Subcutaneous abdominal adipose tissue (tissue), 5 donors: ENCODE data around the gene EVX2.

ENCODE experiments used
- H3K27ac ChIP-seq: one replicate; pipeline ENCODE4 v1.7.0; 2013; ENCODE audit warnings: low read depth, mild to moderate bottlenecking, inconsistent platforms, low read length, moderate library complexity
- H3K27me3 ChIP-seq, 5 donors: one replicate each; pipeline ENCODE4 v1.7.0; 2013; ENCODE audit warnings: low read length in 5 of 5, inconsistent platforms in 1 of 5; ENCODE audit not compliant: control insufficient read depth in 5 of 5, insufficient read depth in 4 of 5
- H3K36me3 ChIP-seq, 5 donors: one replicate each; pipeline ENCODE4 v1.7.0; 2013; ENCODE audit warnings: low read length in 5 of 5; ENCODE audit not compliant: control insufficient read depth in 5 of 5, insufficient read depth in 5 of 5
- H3K4me1 ChIP-seq, 5 donors: one replicate each; pipeline ENCODE4 v1.7.0; 2013; ENCODE audit warnings: low read length in 5 of 5, mild to moderate bottlenecking in 3 of 5, moderate library complexity in 1 of 5; ENCODE audit not compliant: control insufficient read depth in 5 of 5, insufficient read depth in 5 of 5
- H3K4me3 ChIP-seq, 5 donors: one replicate each; pipeline ENCODE4 v1.7.0; 2013; ENCODE audit warnings: low read length in 5 of 5, low read depth in 1 of 5
- H3K9ac ChIP-seq, 5 donors: one replicate each; pipeline ENCODE4 v1.7.0; 2013; ENCODE audit warnings: low read length in 5 of 5, mild to moderate bottlenecking in 4 of 5, moderate library complexity in 3 of 5
- H3K9me3 ChIP-seq, 5 donors: one replicate each; pipeline ENCODE4 v1.7.0; 2013; ENCODE audit warnings: low read length in 5 of 5; ENCODE audit not compliant: control insufficient read depth in 5 of 5
- donor health status: healthy.
- donor health status: healthy.
- donor health status: healthy.
- donor health status: healthy.
- donor health status: healthy.

The EVX2 gene

DNA sequence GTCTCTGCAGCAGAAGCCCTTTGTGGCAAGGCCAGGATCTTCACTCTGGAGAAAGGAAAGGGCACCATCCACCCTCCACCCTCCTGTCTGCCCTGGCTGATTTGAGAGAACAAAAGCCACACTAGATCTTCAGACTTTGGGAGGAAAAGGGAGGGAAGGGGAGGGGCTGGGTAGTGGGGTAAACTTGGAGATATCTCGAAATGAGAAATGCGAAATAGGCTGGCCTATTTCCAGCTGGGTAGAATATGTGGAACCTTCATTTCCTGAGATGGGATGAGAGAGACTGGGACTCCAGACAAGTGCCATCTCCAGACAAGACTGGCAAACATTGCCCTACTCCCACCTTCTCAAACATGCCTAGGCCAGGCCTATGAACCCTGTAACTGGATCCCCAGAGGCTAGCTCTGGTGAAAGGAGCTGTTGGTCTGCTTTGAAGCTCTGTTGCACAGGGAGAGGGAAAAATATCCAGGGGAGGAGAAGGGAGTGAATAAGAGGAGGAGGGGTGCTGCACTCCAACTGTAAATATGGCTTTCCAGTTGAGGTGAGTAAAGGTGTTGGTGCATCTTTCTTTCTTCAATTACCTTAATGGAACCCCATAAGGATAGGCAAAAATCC is 17.6 kb upstream of the EVX2 start:
- H3K27me3 ChIP-seq: peaks cover 87 to 100% (median 97%) of the 10 kb centered on the region in 5 donors
- H3K4me1 ChIP-seq: peaks cover 0 to 53% (median 38%) of the 10 kb centered on the region in 5 donors
- H3K36me3 ChIP-seq: no peaks in the 10 kb centered on the region

DNA sequence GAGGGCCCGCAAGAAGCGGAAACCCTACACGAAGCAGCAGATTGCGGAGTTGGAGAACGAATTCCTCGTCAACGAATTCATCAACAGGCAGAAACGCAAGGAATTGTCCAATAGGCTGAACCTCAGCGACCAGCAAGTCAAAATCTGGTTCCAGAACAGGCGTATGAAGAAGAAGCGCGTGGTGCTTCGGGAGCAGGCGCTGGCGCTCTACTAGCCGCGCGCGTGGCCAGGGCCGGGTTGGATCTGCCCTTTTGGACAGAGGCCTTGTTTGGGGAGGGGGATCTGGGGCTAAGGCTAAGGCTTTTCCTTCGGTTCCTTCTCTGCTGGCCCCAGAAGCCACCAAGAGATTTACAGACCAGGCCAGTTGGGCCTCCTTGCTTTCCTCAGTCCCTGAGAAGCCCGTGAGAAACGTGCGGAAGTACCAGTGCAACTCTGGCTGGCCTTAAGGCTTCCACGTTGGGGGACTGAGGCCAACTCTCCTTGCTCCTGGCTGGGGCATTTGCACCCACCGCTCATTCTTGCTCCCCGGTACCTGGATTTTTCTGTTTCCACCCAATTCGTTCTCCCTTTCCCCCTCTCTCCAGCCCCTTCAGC is 16.9 kb upstream of the EVX2 start:
- peaks cover 86 to 99% (median 94%) of the 10 kb centered on the region in 5 donors for H3K27me3 ChIP-seq

More for the DNA sequence above, 17.6 kb upstream of the EVX2 start:
- Histone ChIP-seq H3K27ac (no peak overlapping the region), H3K9ac (no peak overlapping the region), H3K9me3 (no peaks in the 10 kb centered on the region), H3K4me3 (no peak overlapping the region)

DNA sequence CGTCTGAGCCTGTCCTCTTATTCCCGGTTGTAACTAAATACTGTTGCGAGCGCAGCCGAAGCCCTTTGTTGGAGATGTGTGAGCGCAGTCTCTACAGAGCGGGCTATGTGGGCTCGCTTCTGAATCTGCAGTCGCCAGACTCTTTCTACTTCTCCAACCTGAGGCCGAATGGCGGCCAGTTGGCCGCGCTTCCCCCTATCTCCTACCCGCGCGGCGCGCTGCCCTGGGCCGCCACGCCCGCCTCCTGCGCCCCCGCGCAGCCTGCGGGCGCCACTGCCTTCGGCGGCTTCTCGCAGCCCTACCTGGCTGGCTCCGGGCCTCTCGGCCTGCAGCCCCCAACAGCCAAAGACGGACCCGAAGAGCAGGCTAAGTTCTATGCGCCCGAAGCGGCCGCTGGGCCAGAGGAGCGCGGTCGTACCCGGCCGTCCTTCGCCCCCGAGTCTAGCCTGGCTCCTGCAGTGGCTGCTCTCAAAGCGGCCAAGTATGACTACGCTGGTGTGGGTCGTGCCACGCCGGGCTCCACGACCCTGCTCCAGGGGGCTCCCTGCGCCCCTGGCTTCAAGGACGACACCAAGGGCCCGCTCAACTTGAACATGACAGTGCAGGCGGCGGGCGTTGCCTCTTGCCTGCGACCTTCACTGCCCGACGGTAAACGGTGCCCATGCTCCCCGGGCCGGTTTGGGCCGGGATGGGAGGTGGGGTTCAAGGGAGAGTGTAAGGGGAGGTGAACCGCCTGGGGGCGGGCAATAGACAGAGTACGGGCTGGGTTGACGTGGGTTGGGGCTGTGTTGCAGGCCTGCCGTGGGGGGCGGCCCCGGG is 16.2 kb upstream of the EVX2 start, which contains the start of gene HOXD12:
TSS of gene HOXD12 (plus strand) at position 68 of the 819 bp plus-strand sequence. CDS start at position 75, 7 bp downstream.
- Histone ChIP-seq H3K4me1 (peaks cover 0 to 49% (median 35%) of the 10 kb centered on the region in 5 donors), H3K9me3 (no peaks in the 10 kb centered on the region), H3K27ac (no peak within 1 kb of the TSS), H3K4me3 (peak within 1 kb of the TSS in 1 of 5 donors; percentile 18), H3K27me3 (peaks cover 86 to 99% (median 94%) of the 10 kb centered on the region in 5 donors), H3K9ac (no peak within 1 kb of the TSS), H3K36me3 (no peaks in the 10 kb centered on the region)

More for the DNA sequence above, 16.9 kb upstream of the EVX2 start:
- H3K27ac ChIP-seq: no peak overlapping the region
- no peak overlapping the region for H3K4me3 ChIP-seq
- H3K9ac ChIP-seq: no peak overlapping the region
- H3K9me3 ChIP-seq: no peaks in the 10 kb centered on the region
- no peaks in the 10 kb centered on the region for H3K36me3 ChIP-seq
- peaks cover 0 to 52% (median 37%) of the 10 kb centered on the region in 5 donors for H3K4me1 ChIP-seq

DNA sequence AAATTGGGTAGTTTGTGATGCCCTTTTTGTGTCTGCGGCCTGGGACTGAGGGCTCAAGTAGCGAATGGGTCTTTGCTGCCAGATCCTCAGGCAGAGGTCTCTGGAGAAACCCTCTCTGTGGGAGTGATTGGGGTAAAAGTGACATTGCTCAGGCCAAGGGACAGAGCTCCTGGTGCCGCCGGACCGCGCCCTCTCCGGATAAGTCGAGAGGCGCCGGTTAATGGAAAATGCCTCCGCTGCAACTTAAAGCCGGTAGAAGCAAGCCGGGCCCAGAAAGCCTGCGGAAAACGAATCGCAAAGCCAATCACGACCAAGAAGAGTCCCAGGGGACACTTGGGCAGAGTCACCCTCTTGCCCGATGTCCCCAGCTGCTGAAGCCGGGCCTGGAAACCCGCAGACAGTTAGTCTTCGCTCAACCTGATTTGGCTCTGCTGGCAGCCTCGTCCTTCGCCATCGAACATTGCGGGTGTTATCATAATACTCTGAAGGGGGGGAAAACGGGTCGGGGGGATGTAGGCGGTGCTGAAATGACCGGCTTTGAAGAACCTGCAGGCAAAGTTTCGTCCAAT is 15.5 kb upstream of the EVX2 start:
- H3K4me3 ChIP-seq: peak overlapping the region in 1 of 5 donors; percentile 18

DNA sequence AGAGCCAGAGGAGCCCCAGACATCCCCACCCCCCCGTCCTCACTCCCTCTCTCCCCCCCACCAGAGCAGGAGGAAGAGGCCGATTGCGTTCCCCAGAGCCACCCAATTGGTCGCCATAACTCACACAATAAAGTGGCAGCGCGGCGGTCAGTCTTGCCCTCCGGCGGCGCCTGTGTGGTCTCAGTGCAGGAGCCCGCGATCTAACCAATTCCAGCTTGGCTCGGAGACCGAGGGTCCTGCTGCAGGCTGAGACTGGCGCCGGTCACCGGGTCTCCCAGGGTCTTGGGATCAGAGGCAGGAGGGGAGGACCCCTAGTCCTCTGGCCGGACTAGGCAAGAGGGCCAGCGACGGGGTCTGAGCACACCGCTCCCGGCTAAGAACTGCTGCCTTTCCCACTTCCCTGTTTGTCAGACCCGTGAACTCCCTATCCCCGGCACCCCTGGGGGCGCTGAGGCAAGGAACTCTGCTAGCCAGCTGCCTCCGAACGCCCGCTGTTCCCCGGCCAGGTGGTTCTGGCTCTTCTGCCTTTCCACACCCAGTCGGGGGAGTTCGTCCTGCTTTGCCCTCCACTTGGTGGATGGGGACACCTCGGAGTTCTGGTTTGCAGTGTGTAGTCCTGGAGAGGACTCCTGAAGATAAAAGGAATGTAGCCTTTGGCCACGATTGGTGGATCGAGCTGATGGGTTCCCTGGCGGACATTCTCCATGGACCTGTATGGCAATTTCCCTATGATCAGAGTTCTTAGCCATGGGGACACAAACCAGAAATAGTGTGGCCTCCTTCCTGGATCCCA is 14.8 kb upstream of the EVX2 start:
- H3K36me3 ChIP-seq: no peaks in the 10 kb centered on the region
- H3K4me3 ChIP-seq: no peak overlapping the region
- H3K9me3 ChIP-seq: peaks cover 0 to 2% (median 0%) of the 10 kb centered on the region in 5 donors
- peaks cover 0 to 41% (median 27%) of the 10 kb centered on the region in 5 donors for H3K4me1 ChIP-seq
- peaks cover 85 to 99% (median 93%) of the 10 kb centered on the region in 5 donors for H3K27me3 ChIP-seq
- no peak overlapping the region for H3K27ac ChIP-seq
- no peak overlapping the region for H3K9ac ChIP-seq

More for the DNA sequence above, 15.5 kb upstream of the EVX2 start:
- Histone ChIP-seq H3K9ac (no peak overlapping the region), H3K27me3 (peaks cover 86 to 99% (median 92%) of the 10 kb centered on the region in 5 donors), H3K9me3 (peaks cover 0 to 2% (median 0%) of the 10 kb centered on the region in 5 donors), H3K27ac (no peak overlapping the region), H3K4me1 (peaks cover 0 to 42% (median 28%) of the 10 kb centered on the region in 5 donors), H3K36me3 (no peaks in the 10 kb centered on the region)

DNA sequence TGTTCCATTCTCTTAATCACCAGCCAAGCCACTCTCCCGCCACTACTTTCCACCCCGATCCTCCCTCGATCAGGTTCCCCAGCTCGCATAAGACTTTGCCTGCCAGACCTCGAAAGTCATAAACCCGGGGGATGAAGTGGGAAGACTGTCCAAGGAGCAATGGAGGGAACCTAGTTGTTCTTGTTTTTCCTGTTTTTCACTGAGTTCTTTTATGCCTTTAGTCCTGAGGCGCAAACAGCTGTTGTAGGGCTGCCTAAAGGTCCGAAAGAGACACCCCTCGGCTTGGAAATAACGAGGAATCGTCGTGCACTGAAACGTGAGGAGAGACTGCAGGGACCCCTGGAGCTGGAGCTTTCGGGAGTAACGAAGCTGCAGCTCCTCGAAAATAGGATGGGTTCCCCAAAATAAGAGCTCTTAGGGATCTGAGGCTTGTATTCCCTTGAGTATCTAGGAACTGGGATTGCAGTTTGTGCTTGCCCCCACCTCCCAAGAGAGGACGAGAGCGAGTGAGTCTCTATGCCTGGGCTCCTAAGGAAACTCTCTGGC is 14.1 kb upstream of the EVX2 start:
- Histone ChIP-seq H3K9ac (no peak overlapping the region), H3K27me3 (peaks cover 86 to 98% (median 93%) of the 10 kb centered on the region in 5 donors), H3K4me3 (peak overlapping the region; percentile 7 to 65 (median 50)), H3K9me3 (peaks cover 0 to 2% (median 0%) of the 10 kb centered on the region in 5 donors), H3K36me3 (no peaks in the 10 kb centered on the region), H3K4me1 (peaks cover 0 to 47% (median 33%) of the 10 kb centered on the region in 5 donors), H3K27ac (no peak overlapping the region)

DNA sequence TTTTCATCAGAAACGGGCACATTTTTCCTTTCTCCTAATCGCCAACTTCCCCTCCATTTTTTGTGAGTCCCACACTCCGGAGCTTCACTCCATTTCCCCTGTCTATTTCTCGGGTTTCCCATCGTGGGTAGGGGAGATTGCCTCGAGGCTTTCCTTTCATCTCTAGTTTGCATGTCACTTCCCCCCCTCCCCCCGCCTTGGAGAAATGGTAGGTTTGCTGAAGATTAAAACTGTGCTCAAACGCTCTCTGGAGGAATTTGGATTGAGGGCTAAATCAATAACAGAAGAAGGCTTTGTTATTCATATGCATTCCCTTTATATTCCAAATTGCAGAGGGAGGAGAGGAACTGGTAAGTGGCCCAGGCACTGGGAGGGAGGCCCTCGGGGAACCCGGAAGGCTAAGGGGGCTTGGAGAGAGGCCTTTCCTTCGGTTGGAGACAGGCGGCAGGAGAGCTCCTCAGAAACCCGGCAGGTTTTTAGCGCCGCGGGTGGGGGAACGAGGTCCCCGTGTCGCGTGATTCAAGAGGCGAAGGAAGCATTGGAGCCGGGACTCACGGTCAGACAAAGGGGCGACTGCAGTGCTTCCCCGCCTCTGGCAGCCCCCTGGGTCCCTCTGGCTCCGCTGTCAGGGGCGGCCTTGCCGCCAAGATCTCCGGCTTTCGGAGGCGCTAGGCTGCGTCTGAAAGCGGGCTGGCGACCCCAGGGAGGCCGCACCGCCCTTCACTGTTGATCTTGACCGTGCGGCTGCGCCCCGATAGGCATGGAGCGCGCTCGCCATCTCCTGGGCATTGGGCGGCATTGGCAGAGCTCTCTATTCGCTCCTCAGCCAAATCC is 13.4 kb upstream of the EVX2 start:
- Histone ChIP-seq H3K4me1 (peaks cover 0 to 47% (median 35%) of the 10 kb centered on the region in 5 donors), H3K9me3 (peaks cover 0 to 2% (median 0%) of the 10 kb centered on the region in 5 donors), H3K36me3 (no peaks in the 10 kb centered on the region), H3K27me3 (peaks cover 84 to 95% (median 87%) of the 10 kb centered on the region in 5 donors), H3K27ac (no peak overlapping the region), H3K4me3 (peak overlapping the region; percentile 38 to 65 (median 58)), H3K9ac (peak overlapping the region in 1 of 5 donors; percentile 45)

DNA sequence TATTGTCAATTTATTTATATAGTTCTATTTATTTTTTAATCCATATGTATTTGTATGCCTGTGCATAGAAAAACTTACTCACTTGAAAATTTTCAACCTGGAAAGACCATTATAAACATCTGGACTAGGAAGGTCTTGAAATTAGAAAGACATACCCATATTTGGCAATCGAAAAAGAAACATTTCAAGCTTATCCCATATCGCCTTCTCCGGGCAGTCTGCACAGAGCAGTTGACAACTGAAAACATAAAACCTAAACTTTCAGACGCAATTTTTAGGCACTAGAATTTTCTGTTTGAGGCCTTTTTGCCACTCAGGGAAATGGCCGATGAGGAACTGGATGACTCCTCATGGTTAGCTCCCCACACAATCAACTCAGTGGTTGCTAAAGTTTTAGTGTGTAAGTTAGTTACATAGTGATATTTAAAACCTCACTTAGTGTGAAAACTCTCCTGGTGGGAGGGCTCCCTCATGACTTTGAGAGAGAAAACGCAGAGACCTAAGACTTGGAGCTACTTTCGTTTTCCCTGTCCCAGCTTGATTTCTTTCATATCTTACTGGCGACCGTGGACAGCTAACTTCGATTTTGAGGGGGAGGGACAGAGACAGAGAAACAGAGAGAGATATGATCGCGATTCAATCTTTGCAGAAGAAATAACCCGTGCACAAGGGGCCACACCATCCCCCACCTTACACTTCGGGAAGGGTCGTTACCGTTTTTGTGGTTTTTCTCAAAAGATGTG is 12.7 kb upstream of the EVX2 start:
- Histone ChIP-seq H3K9ac (no peak overlapping the region), H3K36me3 (no peaks in the 10 kb centered on the region), H3K4me3 (peak overlapping the region; percentile 38 to 65 (median 58)), H3K27me3 (peaks cover 84 to 95% (median 87%) of the 10 kb centered on the region in 5 donors), H3K27ac (no peak overlapping the region), H3K4me1 (peaks cover 2 to 53% (median 39%) of the 10 kb centered on the region in 5 donors), H3K9me3 (peaks cover 0 to 2% (median 0%) of the 10 kb centered on the region in 5 donors)
